GM12878 (cell line): ENCODE data around the gene SETD5. TPM values are rescaled to one million over a fixed set of nuclear protein-coding genes. Genes with fewer than 3 reads are reported as not detected.

Experiments
- ATAC-seq: fragments of 200-7000 bp; cut with Tn5 transposase; 3 replicates; pipeline ENCODE4 v1.9.1; 2020; ENCODE audit warnings: mild to moderate bottlenecking, moderate library complexity
- BruUV-seq: library from RNA; stranded (reverse); fragments of 400-500 nt; replicated peaks from 2 replicates; lab custom pipeline; 2021; lab: Mats Ljungman, UMichigan
- CTCF ChIA-PET: fragments of 300-600 bp; sonication (Branson Sonifier 250); formaldehyde crosslinking; extraction: SDS; loops from one replicate; lab custom pipeline; 2021; ENCODE audit warnings: inconsistent platforms; lab: Yijun Ruan, JAX
- POLR2A ChIA-PET: fragments of 350-600 bp; formaldehyde crosslinking; extraction: SDS; loops from one replicate; lab custom pipeline; 2021; ENCODE audit warnings: inconsistent platforms; lab: Charles Lee
- RAD21 ChIA-PET: fragments of 300-600 bp; sonication (Branson Sonifier 250); formaldehyde crosslinking; loops from one replicate; lab custom pipeline; 2023; ENCODE audit warnings: antibody characterized with exemption; ENCODE audit not compliant: unreplicated experiment; lab: Charles Lee
- SMC1A ChIA-PET: fragments of 300-600 bp; sonication (Branson Sonifier 250); formaldehyde crosslinking; loops from one replicate; lab custom pipeline; 2023; ENCODE audit not compliant: unreplicated experiment, uncharacterized antibody; lab: Charles Lee
- DNase-seq: peaks from one replicate; pipeline ENCODE4 v3.0.0-alpha.2; 2011; ENCODE audit warnings: low read depth, low spot score
- FAIRE-seq: peaks from 3 replicates; lab custom pipeline; 2011; peaks lifted over from hg19 to GRCh38; lab: Jason Lieb, UNC
- H2AFZ ChIP-seq: 2 replicates; pipeline ENCODE4 v1.6.0; 2011; ENCODE audit warnings: low read depth, low read length, control low read depth; ENCODE audit not compliant: control insufficient read depth
- H3K27ac ChIP-seq: 2 replicates; pipeline ENCODE4 v1.5.1; 2011; ENCODE audit warnings: control low read depth; ENCODE audit not compliant: control insufficient read depth, insufficient read depth
- H3K27me3 ChIP-seq, 2 experiments: replicated peaks in 1 of 2; 2 replicates each; pipeline versions ENCODE4 v1.6.0 to v1.6.1; 2011; ENCODE audit warnings: low read length in 1 of 2; ENCODE audit not compliant: control insufficient read depth in 2 of 2, insufficient read depth in 2 of 2
- H3K36me3 ChIP-seq, 2 experiments: 2 replicates each; pipeline ENCODE4 v1.5.1; 2011; ENCODE audit warnings: low read length in 1 of 2; ENCODE audit not compliant: control insufficient read depth in 2 of 2, insufficient read depth in 2 of 2
- H3K4me1 ChIP-seq: 2 replicates; pipeline ENCODE4 v1.6.1; 2011; ENCODE audit warnings: mild to moderate bottlenecking, low read length, moderate library complexity, mixed read lengths; ENCODE audit not compliant: control insufficient read depth, insufficient read depth
- H3K4me2 ChIP-seq: 2 replicates; pipeline ENCODE4 v1.6.0; 2011; ENCODE audit warnings: control low read depth; ENCODE audit not compliant: control insufficient read depth, insufficient read depth
- H3K4me3 ChIP-seq: fragments of 200-600 bp; sonication (generic); 2 replicates; pipeline ENCODE4 v1.5.1; 2016
- H3K79me2 ChIP-seq: 2 replicates; pipeline ENCODE4 v1.6.0; 2011; ENCODE audit warnings: low read length; ENCODE audit not compliant: control insufficient read depth, insufficient read depth
- H3K9ac ChIP-seq: 2 replicates; pipeline ENCODE4 v1.8.0; 2011; ENCODE audit warnings: low read length, control low read depth, mixed read lengths; ENCODE audit not compliant: control insufficient read depth, insufficient read depth
- H3K9me3 ChIP-seq: replicated peaks from 3 replicates; pipeline ENCODE4 v1.5.1; 2011; ENCODE audit warnings: mild to moderate bottlenecking, low read length; ENCODE audit not compliant: control insufficient read depth, insufficient read depth
- H4K20me1 ChIP-seq: 2 replicates; pipeline ENCODE4 v1.6.0; 2011; ENCODE audit not compliant: control insufficient read depth, insufficient read depth
- BACH1 ChIP-seq: fragments of 450-650 bp; IDR thresholded peaks from 2 replicates; pipeline ENCODE4 v1.6.1; 2017; ENCODE audit warnings: mild to moderate bottlenecking, borderline replicate concordance
- CREM ChIP-seq: IDR thresholded peaks from 2 replicates; pipeline ENCODE4 v1.6.1; 2014; ENCODE audit warnings: antibody characterized with exemption, low read depth
- PAX5 ChIP-seq: IDR thresholded peaks from 2 replicates; pipeline ENCODE4 v1.6.1; 2011; ENCODE audit warnings: low read depth, low read length, borderline replicate concordance
- POLR2AphosphoS5 ChIP-seq: IDR thresholded peaks from 2 replicates; pipeline ENCODE4 v1.6.1; 2011; ENCODE audit warnings: mild to moderate bottlenecking, low read length, inconsistent platforms
- RAD21 ChIP-seq: IDR thresholded peaks from 2 replicates; pipeline ENCODE4 v1.6.1; 2011; ENCODE audit warnings: mild to moderate bottlenecking, low read depth, low read length, moderate library complexity; ENCODE audit not compliant: insufficient read depth
- SIN3A ChIP-seq: IDR thresholded peaks from 2 replicates; pipeline ENCODE4 v1.6.1; 2012; ENCODE audit warnings: low read depth, low read length, improper control_type of control experiment
- SIX5 ChIP-seq: IDR thresholded peaks from 2 replicates; pipeline ENCODE4 v1.6.1; 2011; ENCODE audit warnings: mild to moderate bottlenecking, low read depth, low read length, moderate library complexity; ENCODE audit not compliant: severe bottlenecking
- SMC3 ChIP-seq: IDR thresholded peaks from 2 replicates; pipeline ENCODE4 v1.6.1; 2011; ENCODE audit warnings: low read length, improper control_type of control experiment, borderline replicate concordance
- WGBS: methylation state at CpG from one replicate; pipeline ENCODE4 v1.1.6; 2016; ENCODE audit warnings: low lambda C conversion rate; ENCODE audit not compliant: insufficient replicate concordance, insufficient coverage; ENCODE audit errors: missing lambda C conversion rate; 5-methylcytosine and 5-hydroxymethylcytosine counted together
- in situ Hi-C: fragments of 300-500 bp; cut with MboI; formaldehyde crosslinking; loops from 9 replicates; pipeline ENCODE4 v1.14.3; 2018; ENCODE audit warnings: mixed read lengths
- intact Hi-C: fragments of 100-400 bp; cut with micrococcal nuclease; formaldehyde crosslinking; loops from one replicate; pipeline ENCODE4 v1.14.2; 2022; ENCODE audit not compliant: unreplicated experiment
- polyA plus RNA-seq, 11 experiments: library from polyadenylated mRNA; depleted of rRNA in 4 of 11; unstranded in 6 of 11; stranded (reverse) in 5 of 11; fragments of >200 nt; fragmentation: Nextera tagmentation in 4 of 11; fragmentation: Illumina TruSeq in 1 of 11; extraction: Ambion mirVana in 4 of 11; extraction: Trizol in 1 of 11; gene quantifications; 1 replicate in 1 of 11; 2 replicates in 10 of 11; pipeline versions ENCODE4 v1.2.1 to v1.2.3, GENCODE V29; 2011 to 2016; ENCODE audit warnings: inconsistent platforms in 2 of 11, missing spikeins in 2 of 11, low read depth in 1 of 11
- total RNA-seq, 4 experiments: library from RNA; depleted of rRNA in 3 of 4; stranded (reverse); fragments of >200 nt in 3 of 4; fragmentation: Illumina TruSeq in 1 of 4; extraction: Trizol in 1 of 4; gene quantifications; 2 replicates each; pipeline versions ENCODE4 v1.2.1 to v1.2.3, GENCODE V29; 2013 to 2021

The SETD5 gene
- total and polyA plus RNA-seq, 10 of the 15 experiments (the other 5 are each of a cell fraction or from before 2014, with no cell fraction given) = 8.2 to 94.0 (median 55.4) TPM

GRCh38 chr3:9476935-9477334 is 79.5 kb downstream of the SETD5 start:
- WGBS = 98% methylated on average over 5 of the region's 5 CpGs
- Histone ChIP-seq H3K4me1 (no peaks in the 10 kb centered on the region), H3K4me3 (no peak overlapping the region), H3K9ac (no peak overlapping the region), H3K27me3 (no peaks in the 10 kb centered on the region), H3K4me2 (no peak overlapping the region), H4K20me1 (no peaks in the 10 kb centered on the region), H2AFZ (no peak overlapping the region), H3K79me2 (no peaks in the 10 kb centered on the region), H3K9me3 (no peaks in the 10 kb centered on the region), H3K36me3 (peaks cover 28 to 62% of the 10 kb centered on the region in 2 experiments), H3K27ac (no peak overlapping the region)
- DNase-seq = no peak
- ATAC-seq = no peak
- in situ Hi-C loops (no loop called here), intact Hi-C loops (no loop called here)
- ChIA-PET POLR2A (no interaction called here), SMC1A (no interaction called here), CTCF (interaction anchor here (0.6 kb wide), 1 partner anchor 223 kb away, joined by 4 read pairs; no protein-coding TSS in a partner anchor), RAD21 (no interaction called here)
- no peak for FAIRE-seq
- TF ChIP-seq POLR2AphosphoS5 (0 out of 2 replicates have a peak, but pooled peaks have one; percentile 22), SMC3 (no peak)
- BruUV-seq = TSS peak; percentile 36

GRCh38 chr3:9480265-9480664 is 82.8 kb downstream of the SETD5 start:
- Histone ChIP-seq H3K4me3 (no peak overlapping the region), H4K20me1 (no peaks in the 10 kb centered on the region), H3K4me1 (no peaks in the 10 kb centered on the region), H3K4me2 (no peak overlapping the region), H3K27me3 (no peaks in the 10 kb centered on the region), H3K9me3 (no peaks in the 10 kb centered on the region), H2AFZ (no peak overlapping the region), H3K79me2 (no peaks in the 10 kb centered on the region), H3K9ac (no peak overlapping the region), H3K27ac (no peak overlapping the region), H3K36me3 (peaks cover 12 to 47% of the 10 kb centered on the region in 2 experiments)
- DNase-seq (no peak), FAIRE-seq (no peak), ATAC-seq (no peak)
- CTCF ChIA-PET = interaction anchor here (0.8 to 1.1 kb wide), 3 partner anchors 23 to 127 kb away, joined by 3 to 5 read pairs (median 3); no protein-coding TSS in a partner anchor
- intact Hi-C loops = no loop called here
- TF ChIP-seq PAX5 (no peak), SIX5 (no peak), BACH1 (no peak), RAD21 (no peak), SIN3A (no peak), CREM (no peak)
- WGBS = 100% methylated on average over 1 of the region's 1 CpG
- in situ Hi-C loops = no loop called here
- RAD21 ChIA-PET = interaction anchor here (1.1 kb wide), 1 partner anchor 9 kb away, joined by 3 read pairs; no protein-coding TSS in a partner anchor
- SMC1A ChIA-PET = interaction anchor here (0.6 kb wide), 1 partner anchor 23 kb away, joined by 3 read pairs; no protein-coding TSS in a partner anchor
- BruUV-seq = no TSS peak
- POLR2A ChIA-PET = no interaction called here
